GM23338 (cell line): ENCODE data around the gene CCDC12. TPM values are rescaled to one million over a fixed set of nuclear protein-coding genes. Genes with fewer than 3 reads are reported as not detected.

Source experiments
- ATAC-seq: fragments of 200-7000 bp; cut with Tn5 transposase; 3 replicates; pipeline ENCODE4 v1.9.1; 2020
- DNase-seq: peaks from one replicate; pipeline ENCODE4 v3.0.0-alpha.2; 2015; ENCODE audit warnings: low spot score
- H2AFZ ChIP-seq: fragments of 200-600 bp; sonication (generic); 2 replicates; pipeline ENCODE4 v1.8.0; 2016; ENCODE audit warnings: antibody characterized with exemption, mild to moderate bottlenecking, moderate library complexity
- H3F3A ChIP-seq: fragments of 200-600 bp; sonication (generic); replicated peaks from 2 replicates; pipeline ENCODE4 v1.8.0; 2017; ENCODE audit warnings: antibody characterized with exemption, mixed run types, low read depth
- H3K27ac ChIP-seq: fragments of 200-600 bp; sonication (generic); 2 replicates; pipeline ENCODE4 v1.6.1; 2016; ENCODE audit warnings: low read depth
- H3K27me3 ChIP-seq: fragments of 200-600 bp; sonication (generic); 2 replicates; pipeline ENCODE4 v1.8.0; 2016; ENCODE audit warnings: mild to moderate bottlenecking, mixed run types, moderate library complexity; ENCODE audit not compliant: insufficient read depth
- H3K36me3 ChIP-seq: fragments of 200-600 bp; sonication (generic); 2 replicates; pipeline ENCODE4 v1.8.0; 2016; ENCODE audit warnings: mild to moderate bottlenecking; ENCODE audit not compliant: insufficient read depth
- H3K4me1 ChIP-seq: fragments of 200-600 bp; sonication (generic); 2 replicates; pipeline ENCODE4 v1.8.0; 2016; ENCODE audit warnings: mild to moderate bottlenecking, moderate library complexity; ENCODE audit not compliant: insufficient read depth
- H3K4me2 ChIP-seq: fragments of 200-600 bp; sonication (generic); 2 replicates; pipeline ENCODE4 v1.7.1; 2017; ENCODE audit warnings: mixed run types
- H3K4me3 ChIP-seq: fragments of 200-600 bp; sonication (generic); 2 replicates; pipeline ENCODE4 v1.6.1; 2016; ENCODE audit warnings: mixed run types
- H3K79me2 ChIP-seq: fragments of 200-600 bp; sonication (generic); replicated peaks from 2 replicates; pipeline ENCODE4 v1.8.0; 2017; ENCODE audit warnings: mild to moderate bottlenecking; ENCODE audit not compliant: insufficient read depth
- H3K9me2 ChIP-seq: fragments of 200-600 bp; sonication (generic); 2 replicates; pipeline ENCODE4 v1.8.0; 2017; ENCODE audit not compliant: insufficient read depth
- H4K20me1 ChIP-seq: fragments of 200-600 bp; sonication (generic); replicated peaks from 2 replicates; pipeline ENCODE4 v1.8.0; 2017; ENCODE audit warnings: mild to moderate bottlenecking; ENCODE audit not compliant: insufficient read depth
- H3K27ac Mint-ChIP-seq: 2 replicates; pipeline ENCODE4 v1.8.0; 2020; ENCODE audit warnings: inconsistent platforms, mild to moderate bottlenecking, moderate library complexity, mixed read lengths
- H3K27me3 Mint-ChIP-seq: 3 replicates; pipeline ENCODE4 v1.8.0; 2022; ENCODE audit warnings: low read depth, mild to moderate bottlenecking, moderate library complexity, mixed read lengths, inconsistent platforms; ENCODE audit not compliant: insufficient read depth, poor library complexity
- H3K36me3 Mint-ChIP-seq: 3 replicates; pipeline ENCODE4 v1.8.0; 2021; ENCODE audit warnings: low read depth, mild to moderate bottlenecking, inconsistent platforms, moderate library complexity, mixed read lengths
- H3K4me1 Mint-ChIP-seq: 3 replicates; pipeline ENCODE4 v1.8.0; 2020; ENCODE audit warnings: mild to moderate bottlenecking, inconsistent platforms, mixed read lengths
- H3K4me3 Mint-ChIP-seq: 3 replicates; pipeline ENCODE4 v1.8.0; 2021; ENCODE audit warnings: moderate library complexity, mild to moderate bottlenecking, inconsistent platforms, mixed read lengths
- H3K9me3 Mint-ChIP-seq: 3 replicates; pipeline ENCODE4 v1.8.0; 2020; ENCODE audit warnings: moderate library complexity, mild to moderate bottlenecking, inconsistent platforms, mixed read lengths
- CREB1 ChIP-seq: fragments of 250-450 bp; sonication (Bioruptor Pico); IDR thresholded peaks from 2 replicates; pipeline ENCODE4 v1.5.0; 2020; ENCODE audit warnings: low read depth, mild to moderate bottlenecking, moderate library complexity
- EZH2 ChIP-seq: fragments of 200-600 bp; sonication (generic); IDR thresholded peaks from one replicate; pipeline ENCODE4 v1.8.0; 2017; ENCODE audit warnings: antibody characterized with exemption, mild to moderate bottlenecking, low read depth; ENCODE audit not compliant: unreplicated experiment
- EZH2phosphoT487 ChIP-seq: fragments of 200-600 bp; sonication (generic); IDR thresholded peaks from one replicate; pipeline ENCODE4 v1.8.1; 2018; ENCODE audit warnings: antibody characterized with exemption; ENCODE audit not compliant: unreplicated experiment
- JUNB ChIP-seq: IDR thresholded peaks from one replicate; pipeline ENCODE4 v1.6.1; 2016; ENCODE audit warnings: antibody characterized with exemption; ENCODE audit not compliant: unreplicated experiment
- NANOG ChIP-seq: IDR thresholded peaks from 2 replicates; pipeline ENCODE4 v1.6.1; 2016; ENCODE audit warnings: antibody characterized with exemption, borderline replicate concordance
- POLR2AphosphoS5 ChIP-seq: IDR thresholded peaks from 2 replicates; pipeline ENCODE4 v1.6.1; 2016; ENCODE audit warnings: antibody characterized with exemption, low read depth
- ZNF114 ChIP-seq: fragments of 250-450 bp; sonication (Bioruptor Pico); IDR thresholded peaks from 2 replicates; pipeline ENCODE4 v1.5.0; 2020; ENCODE audit warnings: mild to moderate bottlenecking, moderate library complexity
- ZNF331 ChIP-seq: fragments of 250-450 bp; sonication (Bioruptor Pico); IDR thresholded peaks from 2 replicates; pipeline ENCODE4 v1.5.0; 2020; ENCODE audit warnings: low read depth, mild to moderate bottlenecking, moderate library complexity
- polyA plus RNA-seq: library from polyadenylated mRNA; unstranded; fragments of >200 nt; fragmentation: Nextera tagmentation; extraction: Ambion mirVana; gene quantifications from 2 replicates; pipeline ENCODE4 v1.2.1, GENCODE V29; 2016
- total RNA-seq: library from RNA; depleted of rRNA; stranded (reverse); fragments of >200 nt; shearing (Covaris generic); gene quantifications from 2 replicates; pipeline ENCODE4 v1.2.3, GENCODE V29; 2014
- TF ChIP-seq, protein P1 (sequence below), 2 experiments: fragments of 200-600 bp in 1 of 2; sonication (generic) in 1 of 2; conservative IDR thresholded peaks; 2 replicates each; pipeline versions ENCODE4 v1.5.1 to v1.6.1; 2016 to 2017; ENCODE audit warnings: antibody characterized with exemption in 2 of 2, low read depth in 2 of 2, mild to moderate bottlenecking in 2 of 2, moderate library complexity in 1 of 2
- TF ChIP-seq, protein P2 (sequence below): fragments of 250-450 bp; sonication (Bioruptor Pico); IDR thresholded peaks from 2 replicates; pipeline ENCODE4 v1.5.0; 2020; ENCODE audit warnings: mild to moderate bottlenecking, moderate library complexity

The CCDC12 gene
- total and polyA plus RNA-seq, 2 experiments from 2014 or later = 42.9 to 133 TPM

DNA sequence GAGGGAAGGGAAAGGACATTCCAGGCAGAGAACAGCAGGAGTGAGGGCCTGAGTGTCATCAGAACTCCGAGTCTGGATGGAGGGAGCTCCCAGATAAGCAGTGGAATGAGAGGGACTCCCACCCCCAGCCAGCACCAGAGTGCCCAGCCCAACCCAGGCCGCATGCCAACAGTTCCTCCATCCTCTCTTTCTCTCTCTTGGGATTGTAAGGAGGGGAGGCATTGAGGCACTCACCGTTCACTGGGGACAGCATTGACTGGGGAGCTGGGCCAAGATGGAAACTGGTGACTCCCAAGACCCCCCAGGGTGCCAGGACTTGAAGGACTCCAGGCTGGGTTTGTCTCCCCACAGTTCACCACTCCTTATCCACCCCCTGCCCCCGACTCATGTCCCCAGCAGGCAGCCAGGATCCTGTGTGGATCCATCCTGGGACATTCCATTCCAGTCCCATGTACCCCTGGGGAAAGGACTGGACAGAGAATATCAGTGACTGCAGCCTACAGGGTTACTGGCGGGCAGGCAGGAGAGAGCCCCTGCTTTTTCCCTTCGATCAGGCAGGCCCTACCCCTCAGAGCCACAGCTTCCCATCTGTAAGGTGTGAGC is 83.3 kb downstream of the CCDC12 start:
- peak overlapping the region; percentile 77 for H3K4me3 Mint-ChIP-seq
- no peak overlapping the region for H3K27ac ChIP-seq
- H3K4me3 ChIP-seq = peak overlapping the region; percentile 69
- H3K9me2 ChIP-seq = no peaks in the 10 kb centered on the region
- no peaks in the 10 kb centered on the region for H4K20me1 ChIP-seq
- H3K79me2 ChIP-seq = no peaks in the 10 kb centered on the region
- peak; percentile 3 for ATAC-seq
- peaks cover 59% of the 10 kb centered on the region for H3K27me3 ChIP-seq
- no peaks in the 10 kb centered on the region for H3K36me3 Mint-ChIP-seq
- H3K36me3 ChIP-seq = no peaks in the 10 kb centered on the region
- TF ChIP-seq, protein P1, sequence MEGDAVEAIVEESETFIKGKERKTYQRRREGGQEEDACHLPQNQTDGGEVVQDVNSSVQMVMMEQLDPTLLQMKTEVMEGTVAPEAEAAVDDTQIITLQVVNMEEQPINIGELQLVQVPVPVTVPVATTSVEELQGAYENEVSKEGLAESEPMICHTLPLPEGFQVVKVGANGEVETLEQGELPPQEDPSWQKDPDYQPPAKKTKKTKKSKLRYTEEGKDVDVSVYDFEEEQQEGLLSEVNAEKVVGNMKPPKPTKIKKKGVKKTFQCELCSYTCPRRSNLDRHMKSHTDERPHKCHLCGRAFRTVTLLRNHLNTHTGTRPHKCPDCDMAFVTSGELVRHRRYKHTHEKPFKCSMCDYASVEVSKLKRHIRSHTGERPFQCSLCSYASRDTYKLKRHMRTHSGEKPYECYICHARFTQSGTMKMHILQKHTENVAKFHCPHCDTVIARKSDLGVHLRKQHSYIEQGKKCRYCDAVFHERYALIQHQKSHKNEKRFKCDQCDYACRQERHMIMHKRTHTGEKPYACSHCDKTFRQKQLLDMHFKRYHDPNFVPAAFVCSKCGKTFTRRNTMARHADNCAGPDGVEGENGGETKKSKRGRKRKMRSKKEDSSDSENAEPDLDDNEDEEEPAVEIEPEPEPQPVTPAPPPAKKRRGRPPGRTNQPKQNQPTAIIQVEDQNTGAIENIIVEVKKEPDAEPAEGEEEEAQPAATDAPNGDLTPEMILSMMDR (conservative IDR thresholded peaks at IDR 0.05; ENCODE audit: low read depth in 2 of 2) = no peak
- TF ChIP-seq ZNF114 (CRISPR knock-in tag) (no peak), NANOG (no peak), POLR2AphosphoS5 (no peak), JUNB (no peak), EZH2phosphoT487 (no peak), EZH2 (no peak), ZNF331 (no peak)
- DNase-seq = peak; percentile 28
- peaks cover 14% of the 10 kb centered on the region for H3K4me1 ChIP-seq
- H3K4me2 ChIP-seq = peak overlapping the region; percentile 91
- no peaks in the 10 kb centered on the region for H3F3A ChIP-seq
- H3K27ac Mint-ChIP-seq = no peak overlapping the region
- peak overlapping the region; percentile 99 for H2AFZ ChIP-seq
- H3K9me3 Mint-ChIP-seq = no peaks in the 10 kb centered on the region
- peaks cover 11% of the 10 kb centered on the region for H3K4me1 Mint-ChIP-seq
- peaks cover 63% of the 10 kb centered on the region for H3K27me3 Mint-ChIP-seq

DNA sequence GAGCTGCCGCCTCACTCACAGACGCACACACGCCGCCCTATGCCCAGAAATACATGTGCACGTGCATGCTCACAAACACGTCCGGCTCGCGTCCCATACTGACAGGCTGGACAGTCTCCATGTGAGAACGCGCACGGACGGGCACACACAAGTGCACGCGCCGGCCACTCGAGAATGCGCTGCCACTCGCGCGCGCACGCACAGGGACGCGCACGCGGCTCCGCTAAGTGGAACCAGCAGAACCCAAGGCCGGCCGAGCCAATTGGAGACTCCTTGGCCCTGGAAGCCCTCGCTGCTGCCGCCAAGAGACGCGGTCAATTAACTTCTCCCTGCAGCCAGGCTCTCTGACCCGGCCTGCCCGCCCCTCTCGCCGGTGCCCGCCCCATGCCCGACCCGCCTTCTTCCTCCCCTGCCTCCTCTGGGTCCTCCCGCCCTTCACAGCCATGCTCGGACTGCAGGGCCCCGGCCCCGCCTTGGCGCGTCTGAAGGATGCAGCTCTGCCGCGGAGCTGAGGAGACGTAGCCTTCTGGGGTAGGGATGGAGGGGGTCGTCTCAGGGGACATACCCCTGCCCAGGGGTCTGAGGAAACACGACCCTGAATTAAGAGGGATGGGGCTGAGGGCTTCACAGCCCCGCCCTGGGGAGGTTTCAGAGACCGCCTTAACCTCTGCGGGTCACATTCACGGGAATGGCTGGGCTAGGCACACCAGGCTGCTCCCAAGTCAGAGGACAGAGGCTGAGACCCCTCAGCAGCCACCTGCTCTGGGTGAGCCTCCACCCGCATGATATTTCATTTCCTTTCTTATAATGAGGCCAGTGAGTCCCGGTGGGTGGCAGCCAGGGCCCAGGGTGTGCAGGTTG is 84.0 kb downstream of the CCDC12 start:
- Histone ChIP-seq H3K9me2 (no peaks in the 10 kb centered on the region), H3K4me2 (peak overlapping the region; percentile 91), H3K36me3 (no peaks in the 10 kb centered on the region), H3K27ac (no peak overlapping the region), H2AFZ (peak overlapping the region; percentile 99), H4K20me1 (no peaks in the 10 kb centered on the region), H3K27me3 (peaks cover 55% of the 10 kb centered on the region), H3K4me1 (peaks cover 21% of the 10 kb centered on the region), H3K79me2 (no peaks in the 10 kb centered on the region), H3K4me3 (peak overlapping the region; percentile 69), H3F3A (no peaks in the 10 kb centered on the region)
- peaks cover 64% of the 10 kb centered on the region for H3K27me3 Mint-ChIP-seq
- peaks cover 14% of the 10 kb centered on the region for H3K4me1 Mint-ChIP-seq
- no peaks in the 10 kb centered on the region for H3K9me3 Mint-ChIP-seq
- DNase-seq (peak; percentile 94), ATAC-seq (peak; percentile 93)
- no peaks in the 10 kb centered on the region for H3K36me3 Mint-ChIP-seq
- peak overlapping the region; percentile 77 for H3K4me3 Mint-ChIP-seq
- no peak overlapping the region for H3K27ac Mint-ChIP-seq
- no peak for TF ChIP-seq CREB1 (CRISPR knock-in tag)
- TF ChIP-seq, protein P2, sequence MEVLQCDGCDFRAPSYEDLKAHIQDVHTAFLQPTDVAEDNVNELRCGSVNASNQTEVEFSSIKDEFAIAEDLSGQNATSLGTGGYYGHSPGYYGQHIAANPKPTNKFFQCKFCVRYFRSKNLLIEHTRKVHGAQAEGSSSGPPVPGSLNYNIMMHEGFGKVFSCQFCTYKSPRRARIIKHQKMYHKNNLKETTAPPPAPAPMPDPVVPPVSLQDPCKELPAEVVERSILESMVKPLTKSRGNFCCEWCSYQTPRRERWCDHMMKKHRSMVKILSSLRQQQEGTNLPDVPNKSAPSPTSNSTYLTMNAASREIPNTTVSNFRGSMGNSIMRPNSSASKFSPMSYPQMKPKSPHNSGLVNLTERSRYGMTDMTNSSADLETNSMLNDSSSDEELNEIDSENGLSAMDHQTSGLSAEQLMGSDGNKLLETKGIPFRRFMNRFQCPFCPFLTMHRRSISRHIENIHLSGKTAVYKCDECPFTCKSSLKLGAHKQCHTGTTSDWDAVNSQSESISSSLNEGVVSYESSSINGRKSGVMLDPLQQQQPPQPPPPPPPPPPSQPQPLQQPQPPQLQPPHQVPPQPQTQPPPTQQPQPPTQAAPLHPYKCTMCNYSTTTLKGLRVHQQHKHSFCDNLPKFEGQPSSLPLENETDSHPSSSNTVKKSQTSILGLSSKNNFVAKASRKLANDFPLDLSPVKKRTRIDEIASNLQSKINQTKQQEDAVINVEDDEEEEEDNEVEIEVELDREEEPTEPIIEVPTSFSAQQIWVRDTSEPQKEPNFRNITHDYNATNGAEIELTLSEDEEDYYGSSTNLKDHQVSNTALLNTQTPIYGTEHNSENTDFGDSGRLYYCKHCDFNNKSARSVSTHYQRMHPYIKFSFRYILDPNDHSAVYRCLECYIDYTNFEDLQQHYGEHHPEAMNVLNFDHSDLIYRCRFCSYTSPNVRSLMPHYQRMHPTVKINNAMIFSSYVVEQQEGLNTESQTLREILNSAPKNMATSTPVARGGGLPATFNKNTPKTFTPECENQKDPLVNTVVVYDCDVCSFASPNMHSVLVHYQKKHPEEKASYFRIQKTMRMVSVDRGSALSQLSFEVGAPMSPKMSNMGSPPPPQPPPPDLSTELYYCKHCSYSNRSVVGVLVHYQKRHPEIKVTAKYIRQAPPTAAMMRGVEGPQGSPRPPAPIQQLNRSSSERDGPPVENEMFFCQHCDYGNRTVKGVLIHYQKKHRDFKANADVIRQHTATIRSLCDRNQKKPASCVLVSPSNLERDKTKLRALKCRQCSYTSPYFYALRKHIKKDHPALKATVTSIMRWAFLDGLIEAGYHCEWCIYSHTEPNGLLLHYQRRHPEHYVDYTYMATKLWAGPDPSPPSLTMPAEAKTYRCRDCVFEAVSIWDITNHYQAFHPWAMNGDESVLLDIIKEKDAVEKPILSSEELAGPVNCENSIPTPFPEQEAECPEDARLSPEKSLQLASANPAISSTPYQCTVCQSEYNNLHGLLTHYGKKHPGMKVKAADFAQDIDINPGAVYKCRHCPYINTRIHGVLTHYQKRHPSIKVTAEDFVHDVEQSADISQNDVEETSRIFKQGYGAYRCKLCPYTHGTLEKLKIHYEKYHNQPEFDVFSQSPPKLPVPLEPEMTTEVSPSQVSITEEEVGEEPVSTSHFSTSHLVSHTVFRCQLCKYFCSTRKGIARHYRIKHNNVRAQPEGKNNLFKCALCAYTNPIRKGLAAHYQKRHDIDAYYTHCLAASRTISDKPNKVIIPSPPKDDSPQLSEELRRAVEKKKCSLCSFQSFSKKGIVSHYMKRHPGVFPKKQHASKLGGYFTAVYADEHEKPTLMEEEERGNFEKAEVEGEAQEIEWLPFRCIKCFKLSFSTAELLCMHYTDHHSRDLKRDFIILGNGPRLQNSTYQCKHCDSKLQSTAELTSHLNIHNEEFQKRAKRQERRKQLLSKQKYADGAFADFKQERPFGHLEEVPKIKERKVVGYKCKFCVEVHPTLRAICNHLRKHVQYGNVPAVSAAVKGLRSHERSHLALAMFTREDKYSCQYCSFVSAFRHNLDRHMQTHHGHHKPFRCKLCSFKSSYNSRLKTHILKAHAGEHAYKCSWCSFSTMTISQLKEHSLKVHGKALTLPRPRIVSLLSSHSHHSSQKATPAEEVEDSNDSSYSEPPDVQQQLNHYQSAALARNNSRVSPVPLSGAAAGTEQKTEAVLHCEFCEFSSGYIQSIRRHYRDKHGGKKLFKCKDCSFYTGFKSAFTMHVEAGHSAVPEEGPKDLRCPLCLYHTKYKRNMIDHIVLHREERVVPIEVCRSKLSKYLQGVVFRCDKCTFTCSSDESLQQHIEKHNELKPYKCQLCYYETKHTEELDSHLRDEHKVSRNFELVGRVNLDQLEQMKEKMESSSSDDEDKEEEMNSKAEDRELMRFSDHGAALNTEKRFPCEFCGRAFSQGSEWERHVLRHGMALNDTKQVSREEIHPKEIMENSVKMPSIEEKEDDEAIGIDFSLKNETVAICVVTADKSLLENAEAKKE = no peak
- no peak for TF ChIP-seq ZNF331
- TF ChIP-seq EZH2phosphoT487 = no peak
- no peak for TF ChIP-seq ZNF114 (CRISPR knock-in tag)
- TF ChIP-seq EZH2 = peak; percentile 48
